Thyroid gland (tissue), 4 donors: ENCODE measurements around the gene WNT7A. TPM values are rescaled to one million over a fixed set of nuclear protein-coding genes. Genes with fewer than 3 reads are reported as not detected.

Source experiments
- DNase-seq, 2 donors: peaks; one replicate each; pipeline ENCODE4 v3.0.0-alpha.2; 2019
- H3K27ac ChIP-seq, 3 donors: fragments of 200-600 bp; sonication (generic); 1 replicate in 2 of 3; 2 replicates in 1 of 3; pipeline ENCODE4 v1.5.1; 2016 to 2019; ENCODE audit warnings: mild to moderate bottlenecking in 1 of 3, moderate library complexity in 1 of 3
- H3K27me3 ChIP-seq: fragments of 200-600 bp; sonication (generic); one replicate; pipeline ENCODE4 v1.5.1; 2019
- H3K36me3 ChIP-seq, 2 donors: fragments of 200-600 bp; sonication (generic); one replicate each; pipeline ENCODE4 v1.5.1; 2016 to 2019
- H3K4me1 ChIP-seq, 2 donors: fragments of 200-600 bp; sonication (generic); one replicate each; pipeline ENCODE4 v1.5.1; 2017 to 2019
- H3K4me3 ChIP-seq, 3 donors: fragments of 200-600 bp; sonication (generic); replicated peaks in 1 of 3; 1 replicate in 2 of 3; 2 replicates in 1 of 3; pipeline ENCODE4 v1.5.1; 2016; ENCODE audit warnings: mild to moderate bottlenecking in 1 of 3
- H3K9me3 ChIP-seq: fragments of 200-600 bp; sonication (generic); one replicate; pipeline ENCODE4 v1.5.1; 2017
- CTCF ChIP-seq, 6 experiments: fragments of 200-600 bp in 3 of 6; fragments of 450-650 bp in 3 of 6; sonication (generic) in 3 of 6; IDR thresholded peaks; one replicate each; pipeline ENCODE4 v1.5.1; 2016 to 2019; ENCODE audit warnings: antibody characterized with exemption in 6 of 6, mild to moderate bottlenecking in 2 of 6, inconsistent platforms in 1 of 6, moderate library complexity in 1 of 6
- POLR2A ChIP-seq, 2 donors: fragments of 450-650 bp; IDR thresholded peaks; one replicate each; pipeline ENCODE4 v1.6.1; 2017; ENCODE audit warnings: antibody characterized with exemption in 2 of 2, mild to moderate bottlenecking in 2 of 2, moderate library complexity in 1 of 2
- WGBS, 2 donors: methylation state at CpG; one replicate each; pipeline ENCODE4 v1.1.5; 2017; 5-methylcytosine and 5-hydroxymethylcytosine counted together
- intact Hi-C: fragments of 100-400 bp; cut with DNase I; formaldehyde crosslinking; loops from one replicate; pipeline ENCODE4 v1.15.1; 2023
- total RNA-seq, 4 donors: library from RNA; depleted of rRNA; stranded (reverse); fragments of >200 nt; gene quantifications; one replicate each; pipeline ENCODE4 v1.2.3, GENCODE V29; 2016

The WNT7A gene
- total RNA-seq, 4 donors from 2014 or later, result not detected

GRCh38 chr3:13846238-13846637 is 33.6 kb downstream of the WNT7A start:
- WGBS, 2 donors, result 82 to 91% methylated on average over 2 of the region's 2 CpGs
- no peak overlapping the region for H3K4me3 ChIP-seq
- no peaks in the 10 kb centered on the region for H3K36me3 ChIP-seq
- no peaks in the 10 kb centered on the region for H3K4me1 ChIP-seq
- DNase-seq, result no peak
- H3K27ac ChIP-seq, result no peak overlapping the region
- TF ChIP-seq CTCF (IDR thresholded peaks at IDR 0.05), result no peak
- TF ChIP-seq POLR2A (IDR thresholded peaks at IDR 0.05), result no peak
- H3K9me3 ChIP-seq, result no peaks in the 10 kb centered on the region
- H3K27me3 ChIP-seq, result no peaks in the 10 kb centered on the region
- intact Hi-C loops, result no loop called here

GRCh38 chr3:13845806-13846205 is 34.1 kb downstream of the WNT7A start:
- 89 to 95% methylated on average over 3 to 4 of the region's 7 CpGs for WGBS, 2 donors
- Histone ChIP-seq H3K9me3 (no peaks in the 10 kb centered on the region), H3K27ac (no peak overlapping the region), H3K27me3 (no peaks in the 10 kb centered on the region), H3K36me3 (no peaks in the 10 kb centered on the region), H3K4me3 (no peak overlapping the region), H3K4me1 (no peaks in the 10 kb centered on the region)
- TF ChIP-seq POLR2A (IDR thresholded peaks at IDR 0.05) (no peak), CTCF (IDR thresholded peaks at IDR 0.05) (no peak)
- intact Hi-C loops, result no loop called here
- DNase-seq, result no peak

DNA sequence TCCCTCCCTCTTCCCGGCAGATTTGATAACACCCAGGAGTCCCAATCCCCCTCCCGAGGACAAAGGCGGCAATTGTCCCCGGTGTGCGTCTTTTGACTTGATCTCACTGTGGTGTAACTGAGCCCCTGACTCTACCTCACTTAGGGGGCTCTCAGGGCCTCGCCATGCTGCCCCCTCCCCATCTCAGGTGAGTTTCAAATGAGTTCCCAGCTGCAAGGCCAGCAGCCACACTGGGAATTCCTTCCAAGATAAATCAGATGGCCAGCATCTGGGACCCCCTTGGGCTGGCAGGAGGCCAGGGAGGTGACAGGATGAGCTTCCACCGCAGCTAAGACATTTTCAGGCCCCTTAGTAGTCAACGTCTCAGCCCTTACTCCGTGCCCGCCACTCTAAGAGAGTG is 35.0 kb downstream of the WNT7A start:
- TF ChIP-seq POLR2A (IDR thresholded peaks at IDR 0.05), result no peak
- no peak for TF ChIP-seq CTCF (IDR thresholded peaks at IDR 0.05)
- H3K36me3 ChIP-seq, result no peaks in the 10 kb centered on the region
- H3K4me1 ChIP-seq, result no peaks in the 10 kb centered on the region
- intact Hi-C loops, result no loop called here
- 71 to 72% methylated on average over 10 of the region's 10 CpGs for WGBS, 2 donors
- no peaks in the 10 kb centered on the region for H3K9me3 ChIP-seq
- no peak overlapping the region for H3K4me3 ChIP-seq
- H3K27me3 ChIP-seq, result no peaks in the 10 kb centered on the region
- no peak overlapping the region for H3K27ac ChIP-seq
- no peak for DNase-seq

GRCh38 chr3:13844286-13844685 is 35.6 kb downstream of the WNT7A start:
- intact Hi-C loops, result no loop called here
- H3K4me1 ChIP-seq, result no peaks in the 10 kb centered on the region
- 93 to 96% methylated on average over 3 of the region's 5 CpGs for WGBS, 2 donors
- TF ChIP-seq POLR2A (IDR thresholded peaks at IDR 0.05), result no peak
- H3K27me3 ChIP-seq, result no peaks in the 10 kb centered on the region
- H3K27ac ChIP-seq, result no peak overlapping the region
- no peak overlapping the region for H3K4me3 ChIP-seq
- H3K36me3 ChIP-seq, result no peaks in the 10 kb centered on the region
- no peaks in the 10 kb centered on the region for H3K9me3 ChIP-seq
- DNase-seq, result no peak

DNA sequence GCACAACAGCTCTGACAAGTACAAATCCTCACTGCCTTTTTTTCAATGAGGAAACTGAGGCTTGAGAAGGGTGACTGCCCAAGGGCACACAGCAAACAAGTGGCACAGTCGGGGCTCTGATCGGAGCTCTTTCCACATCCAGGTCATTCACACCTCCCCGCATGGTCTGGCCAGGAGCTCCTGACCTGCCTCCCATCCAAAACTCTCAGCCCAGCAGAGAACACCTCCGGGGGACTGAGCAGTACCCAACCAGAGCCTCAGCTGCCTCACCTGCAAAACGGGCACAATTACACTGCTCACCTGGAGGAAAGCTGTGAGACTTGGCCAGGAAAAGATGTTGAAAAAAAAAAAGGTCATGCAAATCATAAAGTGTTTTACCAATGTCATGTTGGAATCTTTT is 36.5 kb downstream of the WNT7A start:
- intact Hi-C loops, result no loop called here
- no peaks in the 10 kb centered on the region for H3K36me3 ChIP-seq
- no peak for TF ChIP-seq POLR2A (IDR thresholded peaks at IDR 0.05)
- TF ChIP-seq CTCF (IDR thresholded peaks at IDR 0.05), result no peak
- H3K9me3 ChIP-seq, result no peaks in the 10 kb centered on the region
- H3K4me3 ChIP-seq, result no peak overlapping the region
- H3K27me3 ChIP-seq, result no peaks in the 10 kb centered on the region
- WGBS, 2 donors, result 59 to 70% methylated on average over 5 of the region's 5 CpGs
- H3K4me1 ChIP-seq, result no peaks in the 10 kb centered on the region
- no peak for DNase-seq
- H3K27ac ChIP-seq, result no peak overlapping the region

DNA sequence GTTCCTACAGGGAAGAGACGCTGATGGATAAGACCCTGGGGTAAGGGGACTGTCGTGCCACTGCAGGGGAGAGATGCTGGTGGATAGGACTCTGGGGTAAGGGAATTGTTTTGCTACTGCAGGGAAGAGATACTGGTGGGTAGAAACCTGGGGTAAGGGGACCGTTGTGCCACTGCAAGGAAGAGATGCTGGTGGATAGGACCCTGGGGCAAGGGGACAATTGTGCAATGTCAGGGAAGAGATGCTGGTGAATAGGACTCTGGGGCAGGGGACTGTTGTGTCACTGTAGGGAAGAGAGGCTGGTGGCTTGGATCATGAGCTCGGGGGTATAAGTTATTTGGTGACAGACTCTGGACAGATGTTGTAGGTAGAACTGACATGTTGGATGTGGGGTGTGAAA is 37.6 kb downstream of the WNT7A start:
- 79 to 80% methylated on average over 4 of the region's 4 CpGs for WGBS, 2 donors
- intact Hi-C loops, result no loop called here
- no peaks in the 10 kb centered on the region for H3K27me3 ChIP-seq

More for the DNA sequence above, 37.6 kb downstream of the WNT7A start:
- Histone ChIP-seq H3K4me1 (no peaks in the 10 kb centered on the region), H3K9me3 (no peaks in the 10 kb centered on the region), H3K36me3 (no peaks in the 10 kb centered on the region), H3K4me3 (no peak overlapping the region), H3K27ac (no peak overlapping the region)
- no peak for DNase-seq
- TF ChIP-seq POLR2A (IDR thresholded peaks at IDR 0.05) (no peak), CTCF (IDR thresholded peaks at IDR 0.05) (no peak)
